SK-N-SH (cell line): ENCODE measurements around the gene TIAM2. TPM values are rescaled to one million over a fixed set of nuclear protein-coding genes. Genes with fewer than 3 reads are reported as not detected.

Experiments used
- CTCF ChIA-PET: fragments of 300-600, 350-600 bp; formaldehyde crosslinking; extraction: SDS; loops from one replicate; lab custom pipeline; 2021; lab: Yijun Ruan, JAX
- POLR2A ChIA-PET: fragments of 350-600 bp; sonication (Branson Sonifier 250); formaldehyde crosslinking; extraction: SDS; loops from one replicate; lab custom pipeline; 2020; ENCODE audit warnings: antibody characterized with exemption, inconsistent platforms; lab: Yijun Ruan, JAX
- DNase-seq: peaks from one replicate; pipeline ENCODE4 v3.0.0; 2012
- H2AFZ ChIP-seq: fragments of 200-600 bp; sonication (generic); 2 replicates; pipeline ENCODE4 v1.8.1; 2016; ENCODE audit warnings: antibody characterized with exemption, mild to moderate bottlenecking, low read depth
- H3F3A ChIP-seq: fragments of 200-600 bp; sonication (generic); replicated peaks from 2 replicates; pipeline ENCODE3; 2016; ENCODE audit warnings: antibody characterized with exemption, mild to moderate bottlenecking; ENCODE audit not compliant: insufficient read depth
- H3K27ac ChIP-seq, 2 experiments: fragments of 200-500 bp in 1 of 2; fragments of 200-600 bp in 1 of 2; sonication (Bioruptor generic) in 1 of 2; sonication (generic), shearing (Covaris generic) in 1 of 2; 2 replicates each; pipeline versions ENCODE4 v1.5.1 to v1.6.1; 2014 to 2016; ENCODE audit warnings: low read depth in 2 of 2, inconsistent platforms in 1 of 2, low read length in 1 of 2, mild to moderate bottlenecking in 1 of 2, mixed read lengths in 1 of 2
- H3K27me3 ChIP-seq: fragments of 200-600 bp; sonication (generic), shearing (Covaris generic); 2 replicates; pipeline ENCODE4 v1.6.1; 2016; ENCODE audit warnings: mixed run types; ENCODE audit not compliant: insufficient read depth
- H3K36me3 ChIP-seq, 2 experiments: fragments of 200-500 bp in 1 of 2; fragments of 200-600 bp in 1 of 2; sonication (Bioruptor generic) in 1 of 2; sonication (generic) in 1 of 2; replicated peaks in 1 of 2; 2 replicates each; pipeline versions ENCODE3 to v1.5.1; 2014 to 2016; ENCODE audit warnings: low read length in 1 of 2, mild to moderate bottlenecking in 1 of 2; ENCODE audit not compliant: insufficient read depth in 2 of 2, control insufficient read depth in 1 of 2
- H3K4me1 ChIP-seq, 2 experiments: fragments of 200-500 bp in 1 of 2; fragments of 200-600 bp in 1 of 2; sonication (Bioruptor generic) in 1 of 2; sonication (generic), shearing (Covaris generic) in 1 of 2; 2 replicates each; pipeline versions ENCODE4 v1.5.1 to v1.6.1; 2014 to 2016; ENCODE audit warnings: low read depth in 1 of 2, low read length in 1 of 2, mixed run types in 1 of 2; ENCODE audit not compliant: insufficient read depth in 2 of 2, control insufficient read depth in 1 of 2
- H3K4me2 ChIP-seq: fragments of 200-600 bp; sonication (generic), shearing (Covaris generic); 2 replicates; pipeline ENCODE4 v1.6.1; 2017; ENCODE audit warnings: mixed run types
- H3K4me3 ChIP-seq, 2 experiments: fragments of 200-500 bp in 1 of 2; fragments of 200-600 bp in 1 of 2; sonication (Bioruptor generic) in 1 of 2; sonication (generic), shearing (Covaris generic) in 1 of 2; 2 replicates each; pipeline versions ENCODE4 v1.5.1 to v1.8.1; 2014 to 2016; ENCODE audit warnings: low read depth in 2 of 2, inconsistent platforms in 1 of 2, low read length in 1 of 2, mild to moderate bottlenecking in 1 of 2, mixed read lengths in 1 of 2, moderate library complexity in 1 of 2
- H3K79me2 ChIP-seq: fragments of 200-600 bp; sonication (generic); 2 replicates; pipeline ENCODE4 v1.8.1; 2017; ENCODE audit warnings: mild to moderate bottlenecking; ENCODE audit not compliant: insufficient read depth
- H3K9ac ChIP-seq: fragments of 200-600 bp; sonication (generic); 2 replicates; pipeline ENCODE4 v1.6.1; 2017; ENCODE audit warnings: mixed run types
- H3K9me2 ChIP-seq: fragments of 200-600 bp; sonication (generic); 2 replicates; pipeline ENCODE4 v1.6.1; 2017; ENCODE audit warnings: mixed run types
- H3K9me3 ChIP-seq: fragments of 200-600 bp; sonication (generic); 2 replicates; pipeline ENCODE4 v1.6.1; 2017; ENCODE audit warnings: mixed run types, mild to moderate bottlenecking, moderate library complexity
- H4K20me1 ChIP-seq: fragments of 200-600 bp; sonication (generic); 2 replicates; pipeline ENCODE4 v1.6.1; 2017; ENCODE audit warnings: mild to moderate bottlenecking, mixed run types; ENCODE audit not compliant: insufficient read depth
- CHD2 ChIP-seq: fragments of 150-350 bp; IDR thresholded peaks from 2 replicates; pipeline ENCODE4 v1.6.1; 2018; ENCODE audit warnings: low read length; ENCODE audit not compliant: partially characterized antibody
- FOSL2 ChIP-seq: IDR thresholded peaks from 2 replicates; pipeline ENCODE4 v1.4.0; 2012; ENCODE audit warnings: low read depth, mild to moderate bottlenecking, moderate library complexity, borderline replicate concordance
- FOXM1 ChIP-seq: IDR thresholded peaks from 2 replicates; pipeline ENCODE4 v1.4.0; 2012; ENCODE audit warnings: low read depth, mild to moderate bottlenecking
- JUND ChIP-seq: IDR thresholded peaks from 2 replicates; pipeline ENCODE4 v1.4.0; 2012
- MAX ChIP-seq: IDR thresholded peaks from 2 replicates; pipeline ENCODE4 v1.4.0; 2012; ENCODE audit warnings: low read depth
- MEF2A ChIP-seq: IDR thresholded peaks from 2 replicates; pipeline ENCODE4 v1.4.0; 2012; ENCODE audit warnings: low read depth, borderline replicate concordance
- MXI1 ChIP-seq: IDR thresholded peaks from 2 replicates; pipeline ENCODE4 v1.6.1; 2012; ENCODE audit warnings: mild to moderate bottlenecking, low read depth, low read length, improper control_type of control experiment
- NFIC ChIP-seq: IDR thresholded peaks from 2 replicates; pipeline ENCODE4 v1.4.0; 2012; ENCODE audit warnings: borderline replicate concordance
- SIN3A ChIP-seq: IDR thresholded peaks from 2 replicates; pipeline ENCODE4 v1.6.1; 2012; ENCODE audit warnings: low read depth, mild to moderate bottlenecking, low read length, moderate library complexity, borderline replicate concordance
- TAF1 ChIP-seq: IDR thresholded peaks from 2 replicates; pipeline ENCODE4 v1.6.1; 2012; ENCODE audit warnings: low read depth, mild to moderate bottlenecking, low read length, moderate library complexity, borderline replicate concordance
- TEAD4 ChIP-seq: IDR thresholded peaks from 2 replicates; pipeline ENCODE4 v1.4.0; 2012; ENCODE audit warnings: mild to moderate bottlenecking, borderline replicate concordance; ENCODE audit not compliant: insufficient read depth
- YY1 ChIP-seq: IDR thresholded peaks from 2 replicates; pipeline ENCODE4 v1.4.0; 2012; ENCODE audit warnings: low read depth, mild to moderate bottlenecking
- WGBS: methylation state at CpG from one replicate; pipeline ENCODE4 v1.1.6; 2017; ENCODE audit warnings: low lambda C conversion rate; 5-methylcytosine and 5-hydroxymethylcytosine counted together
- polyA plus RNA-seq, 3 experiments: library from polyadenylated mRNA; depleted of rRNA; stranded (reverse); fragments of >200 nt; gene quantifications; 2 replicates each; pipeline ENCODE4 v1.2.3, GENCODE V29; 2012
- TF ChIP-seq, protein P1 (sequence below): IDR thresholded peaks from 2 replicates; pipeline ENCODE4; 2012
- TF ChIP-seq, protein P2 (sequence below): fragments of 200-600 bp; sonication (generic); IDR thresholded peaks from 2 replicates; pipeline ENCODE4 v1.6.1; 2017; ENCODE audit warnings: antibody characterized with exemption, mild to moderate bottlenecking, moderate library complexity
- TF ChIP-seq, protein P3 (sequence below): fragments of 150-350 bp; IDR thresholded peaks from 2 replicates; pipeline ENCODE4 v1.6.1; 2017; ENCODE audit warnings: antibody characterized with exemption, low read length, low read depth, borderline replicate concordance
- TF ChIP-seq, protein P4 (sequence below): IDR thresholded peaks from 2 replicates; pipeline ENCODE4 v1.4.0; 2012; ENCODE audit warnings: low read depth, borderline replicate concordance

The TIAM2 gene
- polyA plus RNA-seq, 1 of the 3 experiments (the other 2 are of a cell fraction): 13.6 TPM

DNA sequence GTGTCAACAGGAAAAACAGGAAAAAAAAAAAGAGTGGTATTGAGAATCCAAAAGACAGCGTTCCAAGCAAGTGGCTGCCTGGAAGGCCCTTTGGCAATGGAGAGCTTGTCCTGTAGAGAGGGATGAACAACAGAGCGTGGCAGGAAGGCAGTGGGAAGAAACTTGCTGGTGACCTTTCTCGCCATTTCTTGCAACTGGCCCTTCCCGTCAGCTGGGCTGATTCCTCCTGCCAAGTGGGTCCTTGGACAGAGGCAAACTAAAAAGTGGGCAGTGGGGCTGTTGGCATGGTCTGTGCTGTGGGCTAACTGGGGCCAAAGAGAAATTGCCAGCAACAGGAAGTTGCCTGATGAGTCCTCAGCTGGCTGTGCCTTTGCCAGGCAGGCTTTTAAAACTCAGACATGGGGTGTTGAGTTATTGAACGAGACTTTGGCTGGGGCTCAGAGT is 224.8 kb downstream of the TIAM2 start:
- no peaks in the 10 kb centered on the region for H3K9me3 ChIP-seq
- no peaks in the 10 kb centered on the region for H3K36me3 ChIP-seq
- no peaks in the 10 kb centered on the region for H3K27me3 ChIP-seq
- no peaks in the 10 kb centered on the region for H3K79me2 ChIP-seq
- no peak for DNase-seq
- H3K4me2 ChIP-seq: no peak overlapping the region
- H3F3A ChIP-seq: peaks cover 11% of the 10 kb centered on the region
- no peak overlapping the region for H3K4me3 ChIP-seq
- POLR2A ChIA-PET: no interaction called here
- TF ChIP-seq MAX (no peak), JUND (no peak), CHD2 (no peak), YY1 (no peak), NFIC (no peak), MXI1 (no peak), MEF2A (no peak), FOXM1 (no peak), FOSL2 (no peak), SIN3A (no peak), TAF1 (no peak)
- TF ChIP-seq, protein P1, sequence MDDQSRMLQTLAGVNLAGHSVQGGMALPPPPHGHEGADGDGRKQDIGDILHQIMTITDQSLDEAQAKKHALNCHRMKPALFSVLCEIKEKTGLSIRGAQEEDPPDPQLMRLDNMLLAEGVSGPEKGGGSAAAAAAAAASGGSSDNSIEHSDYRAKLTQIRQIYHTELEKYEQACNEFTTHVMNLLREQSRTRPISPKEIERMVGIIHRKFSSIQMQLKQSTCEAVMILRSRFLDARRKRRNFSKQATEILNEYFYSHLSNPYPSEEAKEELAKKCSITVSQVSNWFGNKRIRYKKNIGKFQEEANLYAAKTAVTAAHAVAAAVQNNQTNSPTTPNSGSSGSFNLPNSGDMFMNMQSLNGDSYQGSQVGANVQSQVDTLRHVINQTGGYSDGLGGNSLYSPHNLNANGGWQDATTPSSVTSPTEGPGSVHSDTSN: no peak
- TF ChIP-seq, protein P2, sequence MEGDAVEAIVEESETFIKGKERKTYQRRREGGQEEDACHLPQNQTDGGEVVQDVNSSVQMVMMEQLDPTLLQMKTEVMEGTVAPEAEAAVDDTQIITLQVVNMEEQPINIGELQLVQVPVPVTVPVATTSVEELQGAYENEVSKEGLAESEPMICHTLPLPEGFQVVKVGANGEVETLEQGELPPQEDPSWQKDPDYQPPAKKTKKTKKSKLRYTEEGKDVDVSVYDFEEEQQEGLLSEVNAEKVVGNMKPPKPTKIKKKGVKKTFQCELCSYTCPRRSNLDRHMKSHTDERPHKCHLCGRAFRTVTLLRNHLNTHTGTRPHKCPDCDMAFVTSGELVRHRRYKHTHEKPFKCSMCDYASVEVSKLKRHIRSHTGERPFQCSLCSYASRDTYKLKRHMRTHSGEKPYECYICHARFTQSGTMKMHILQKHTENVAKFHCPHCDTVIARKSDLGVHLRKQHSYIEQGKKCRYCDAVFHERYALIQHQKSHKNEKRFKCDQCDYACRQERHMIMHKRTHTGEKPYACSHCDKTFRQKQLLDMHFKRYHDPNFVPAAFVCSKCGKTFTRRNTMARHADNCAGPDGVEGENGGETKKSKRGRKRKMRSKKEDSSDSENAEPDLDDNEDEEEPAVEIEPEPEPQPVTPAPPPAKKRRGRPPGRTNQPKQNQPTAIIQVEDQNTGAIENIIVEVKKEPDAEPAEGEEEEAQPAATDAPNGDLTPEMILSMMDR: no peak
- TF ChIP-seq, protein P3, sequence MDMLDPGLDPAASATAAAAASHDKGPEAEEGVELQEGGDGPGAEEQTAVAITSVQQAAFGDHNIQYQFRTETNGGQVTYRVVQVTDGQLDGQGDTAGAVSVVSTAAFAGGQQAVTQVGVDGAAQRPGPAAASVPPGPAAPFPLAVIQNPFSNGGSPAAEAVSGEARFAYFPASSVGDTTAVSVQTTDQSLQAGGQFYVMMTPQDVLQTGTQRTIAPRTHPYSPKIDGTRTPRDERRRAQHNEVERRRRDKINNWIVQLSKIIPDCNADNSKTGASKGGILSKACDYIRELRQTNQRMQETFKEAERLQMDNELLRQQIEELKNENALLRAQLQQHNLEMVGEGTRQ: no peak
- TF ChIP-seq, all 33 proteins: peak for 0
- CTCF ChIA-PET: no interaction called here
- H2AFZ ChIP-seq: no peak overlapping the region
- no peak overlapping the region for H3K9ac ChIP-seq
- H4K20me1 ChIP-seq: no peaks in the 10 kb centered on the region
- H3K9me2 ChIP-seq: no peaks in the 10 kb centered on the region
- 99% methylated on average over 4 of the region's 5 CpGs for WGBS
- no peak overlapping the region; a peak in 1 of 4 replicates for H3K27ac ChIP-seq
- H3K4me1 ChIP-seq: peaks cover 13 to 14% of the 10 kb centered on the region in 2 experiments; a peak in 2 of 4 replicates

- Histone ChIP-seq H3K4me2 (no peak overlapping the region; the same call in 1 of the 2 replicates), H4K20me1 (no peaks in the 10 kb centered on the region), H3K4me1 (peaks cover 11 to 15% of the 10 kb centered on the region in 2 experiments; a peak in 2 of 4 replicates), H3F3A (peaks cover 11% of the 10 kb centered on the region), H3K79me2 (no peaks in the 10 kb centered on the region), H3K36me3 (no peaks in the 10 kb centered on the region), H3K9ac (no peak overlapping the region), H3K4me3 (no peak overlapping the region), H3K9me2 (no peaks in the 10 kb centered on the region), H3K27ac (no peak overlapping the region), H2AFZ (no peak overlapping the region)
- CTCF ChIA-PET: interaction anchor here (1.0 to 1.2 kb wide), 2 partner anchors 19 to 27 kb away, joined by 3 read pairs; no protein-coding TSS in a partner anchor
- no peak for TF ChIP-seq MAX
- TF ChIP-seq, protein P4, sequence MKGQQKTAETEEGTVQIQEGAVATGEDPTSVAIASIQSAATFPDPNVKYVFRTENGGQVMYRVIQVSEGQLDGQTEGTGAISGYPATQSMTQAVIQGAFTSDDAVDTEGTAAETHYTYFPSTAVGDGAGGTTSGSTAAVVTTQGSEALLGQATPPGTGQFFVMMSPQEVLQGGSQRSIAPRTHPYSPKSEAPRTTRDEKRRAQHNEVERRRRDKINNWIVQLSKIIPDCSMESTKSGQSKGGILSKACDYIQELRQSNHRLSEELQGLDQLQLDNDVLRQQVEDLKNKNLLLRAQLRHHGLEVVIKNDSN: no peak
- TF ChIP-seq TEAD4: no peak
- TF ChIP-seq JUND: no peak
- TF ChIP-seq, all 33 proteins: peak for 0
- POLR2A ChIA-PET: no interaction called here
- Histone ChIP-seq H3K27me3 (no peaks in the 10 kb centered on the region), H3K9me3 (no peaks in the 10 kb centered on the region)
- WGBS: 48% methylated on average over 4 of the region's 4 CpGs
- no peak for DNase-seq
These were observed 226.0 kb downstream of the TIAM2 start for GRCh38 chr6:155221086-155221485.
